Loucy (cell line): ENCODE measurements around the gene BBS2.

ENCODE experiments used
- EZH2phosphoT487 ChIP-seq: fragments of 200-600 bp; IDR thresholded peaks from 2 replicates; pipeline ENCODE4 v1.6.1; 2018; ENCODE audit warnings: antibody characterized with exemption, mild to moderate bottlenecking, moderate library complexity, borderline replicate concordance
- TF ChIP-seq, protein P1 (sequence below): fragments of 200-600 bp; sonication (generic); conservative IDR thresholded peaks from 2 replicates; pipeline ENCODE4 v1.5.1; 2014; ENCODE audit warnings: mild to moderate bottlenecking, antibody characterized with exemption, low read length

DNA sequence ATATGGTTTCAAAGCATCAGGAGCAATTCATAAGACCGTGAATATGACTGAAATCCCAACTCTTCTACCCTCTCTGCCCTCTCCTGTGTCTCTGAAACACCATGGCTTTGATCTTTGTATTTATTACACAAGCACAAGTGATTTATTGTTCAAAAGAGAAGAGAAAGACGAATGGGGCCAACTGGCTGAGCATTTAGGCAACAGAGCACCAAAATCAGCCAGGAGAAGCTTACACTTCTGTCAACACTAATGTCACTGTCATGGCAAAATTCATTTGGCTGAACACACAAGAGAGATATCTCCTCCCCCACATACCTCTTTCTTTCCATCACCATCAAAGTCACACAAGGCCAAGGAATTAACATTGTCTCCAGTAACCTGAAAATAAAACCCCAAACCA, 9.3 kb downstream of the BBS2 start:
- TF ChIP-seq, protein P1, sequence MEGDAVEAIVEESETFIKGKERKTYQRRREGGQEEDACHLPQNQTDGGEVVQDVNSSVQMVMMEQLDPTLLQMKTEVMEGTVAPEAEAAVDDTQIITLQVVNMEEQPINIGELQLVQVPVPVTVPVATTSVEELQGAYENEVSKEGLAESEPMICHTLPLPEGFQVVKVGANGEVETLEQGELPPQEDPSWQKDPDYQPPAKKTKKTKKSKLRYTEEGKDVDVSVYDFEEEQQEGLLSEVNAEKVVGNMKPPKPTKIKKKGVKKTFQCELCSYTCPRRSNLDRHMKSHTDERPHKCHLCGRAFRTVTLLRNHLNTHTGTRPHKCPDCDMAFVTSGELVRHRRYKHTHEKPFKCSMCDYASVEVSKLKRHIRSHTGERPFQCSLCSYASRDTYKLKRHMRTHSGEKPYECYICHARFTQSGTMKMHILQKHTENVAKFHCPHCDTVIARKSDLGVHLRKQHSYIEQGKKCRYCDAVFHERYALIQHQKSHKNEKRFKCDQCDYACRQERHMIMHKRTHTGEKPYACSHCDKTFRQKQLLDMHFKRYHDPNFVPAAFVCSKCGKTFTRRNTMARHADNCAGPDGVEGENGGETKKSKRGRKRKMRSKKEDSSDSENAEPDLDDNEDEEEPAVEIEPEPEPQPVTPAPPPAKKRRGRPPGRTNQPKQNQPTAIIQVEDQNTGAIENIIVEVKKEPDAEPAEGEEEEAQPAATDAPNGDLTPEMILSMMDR: no peak
- TF ChIP-seq EZH2phosphoT487: no peak
